Suprapubic skin (tissue), 4 donors: ENCODE measurements around the gene GPRIN1. TPM values are rescaled to one million over a fixed set of nuclear protein-coding genes. Genes with fewer than 3 reads are reported as not detected.

Source experiments
- DNase-seq, 2 donors: peaks; one replicate each; pipeline ENCODE4 v3.0.0-alpha.2; 2019; ENCODE audit warnings: low spot score in 2 of 2
- H3K27ac ChIP-seq: fragments of 200-600 bp; sonication (generic); one replicate; pipeline ENCODE4 v1.5.1; 2019
- H3K27me3 ChIP-seq: fragments of 200-600 bp; sonication (generic); one replicate; pipeline ENCODE4 v1.5.1; 2019
- H3K36me3 ChIP-seq: fragments of 200-600 bp; sonication (generic); one replicate; pipeline ENCODE4 v1.5.1; 2019
- H3K4me1 ChIP-seq: fragments of 200-600 bp; sonication (generic); one replicate; pipeline ENCODE4 v1.5.1; 2019
- H3K4me3 ChIP-seq: fragments of 200-600 bp; sonication (generic); one replicate; pipeline ENCODE4 v1.5.1; 2019; ENCODE audit warnings: mild to moderate bottlenecking
- H3K9me3 ChIP-seq: fragments of 200-600 bp; sonication (generic); one replicate; pipeline ENCODE4 v1.5.1; 2019
- EP300 ChIP-seq: sonication (generic); formaldehyde crosslinking; IDR thresholded peaks from one replicate; pipeline ENCODE4 v1.6.1; 2017; ENCODE audit warnings: antibody characterized with exemption
- POLR2A ChIP-seq, 2 donors: fragments of 450-650 bp; IDR thresholded peaks; one replicate each; pipeline ENCODE4 v1.6.1; 2017; ENCODE audit warnings: antibody characterized with exemption in 2 of 2, mild to moderate bottlenecking in 2 of 2, moderate library complexity in 2 of 2
- POLR2AphosphoS5 ChIP-seq, 3 donors: sonication (generic); formaldehyde crosslinking; IDR thresholded peaks; one replicate each; pipeline ENCODE4 v1.6.1; 2017; ENCODE audit warnings: antibody characterized with exemption in 3 of 3
- WGBS: methylation state at CpG from one replicate; pipeline ENCODE4 v1.1.5; 2018; 5-methylcytosine and 5-hydroxymethylcytosine counted together
- total RNA-seq, 4 donors: library from RNA; depleted of rRNA; stranded (reverse); fragments of >200 nt; gene quantifications; one replicate each; pipeline ENCODE4 v1.1.0, GENCODE V29; 2016
- TF ChIP-seq, protein P1 (sequence below), 2 donors: fragments of 200-600 bp in 1 of 2; fragments of 450-650 bp in 1 of 2; sonication (generic) in 1 of 2; IDR thresholded peaks; one replicate each; pipeline ENCODE4 v1.5.1; 2016 to 2019; ENCODE audit warnings: antibody characterized with exemption in 2 of 2, mild to moderate bottlenecking in 1 of 2, moderate library complexity in 1 of 2

The GPRIN1 gene
- total RNA-seq, 4 donors from 2014 or later = 0.24 to 2.8 (median 1.5) TPM

DNA sequence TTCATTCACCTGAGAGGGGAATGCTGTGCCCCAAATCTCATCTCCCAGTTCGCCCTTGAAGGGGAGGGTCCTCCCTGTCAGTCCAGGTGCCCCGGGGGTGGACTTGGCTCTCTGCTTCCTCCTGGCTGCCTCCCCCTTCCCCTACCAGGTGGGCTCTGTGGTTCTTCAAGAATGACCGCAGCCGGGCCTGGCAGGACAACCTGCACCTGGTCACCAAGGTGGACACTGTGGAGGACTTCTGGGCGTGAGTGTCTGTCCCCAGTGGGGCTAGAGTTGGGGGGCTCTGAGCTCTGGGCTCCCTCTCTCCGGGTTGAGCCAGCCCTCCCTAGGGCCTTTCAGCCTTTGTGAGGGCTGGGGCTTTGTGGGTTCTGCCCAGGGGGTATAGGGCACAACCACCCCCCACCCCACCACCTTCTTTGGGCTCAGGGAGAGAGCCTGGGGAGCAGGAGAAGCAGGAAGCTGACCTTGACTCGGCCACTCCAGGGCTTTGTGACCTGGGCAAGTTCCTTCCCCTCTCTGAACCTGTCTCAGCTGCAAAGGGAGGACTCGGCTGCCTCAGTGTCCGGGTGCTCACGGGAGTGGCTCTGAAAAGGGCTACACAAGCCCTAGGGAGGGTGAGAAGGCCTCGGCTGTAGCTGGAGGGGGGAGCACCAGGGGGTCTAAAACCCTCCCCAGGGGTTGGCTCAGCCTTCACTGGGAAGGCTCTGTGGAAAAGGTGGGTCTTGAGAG, 33.7 kb upstream of the GPRIN1 start:
- WGBS = 82% methylated on average over 9 of the region's 11 CpGs
- no peaks in the 10 kb centered on the region for H3K36me3 ChIP-seq
- peaks cover 19% of the 10 kb centered on the region for H3K4me1 ChIP-seq
- TF ChIP-seq EP300 = no peak
- TF ChIP-seq, protein P1, sequence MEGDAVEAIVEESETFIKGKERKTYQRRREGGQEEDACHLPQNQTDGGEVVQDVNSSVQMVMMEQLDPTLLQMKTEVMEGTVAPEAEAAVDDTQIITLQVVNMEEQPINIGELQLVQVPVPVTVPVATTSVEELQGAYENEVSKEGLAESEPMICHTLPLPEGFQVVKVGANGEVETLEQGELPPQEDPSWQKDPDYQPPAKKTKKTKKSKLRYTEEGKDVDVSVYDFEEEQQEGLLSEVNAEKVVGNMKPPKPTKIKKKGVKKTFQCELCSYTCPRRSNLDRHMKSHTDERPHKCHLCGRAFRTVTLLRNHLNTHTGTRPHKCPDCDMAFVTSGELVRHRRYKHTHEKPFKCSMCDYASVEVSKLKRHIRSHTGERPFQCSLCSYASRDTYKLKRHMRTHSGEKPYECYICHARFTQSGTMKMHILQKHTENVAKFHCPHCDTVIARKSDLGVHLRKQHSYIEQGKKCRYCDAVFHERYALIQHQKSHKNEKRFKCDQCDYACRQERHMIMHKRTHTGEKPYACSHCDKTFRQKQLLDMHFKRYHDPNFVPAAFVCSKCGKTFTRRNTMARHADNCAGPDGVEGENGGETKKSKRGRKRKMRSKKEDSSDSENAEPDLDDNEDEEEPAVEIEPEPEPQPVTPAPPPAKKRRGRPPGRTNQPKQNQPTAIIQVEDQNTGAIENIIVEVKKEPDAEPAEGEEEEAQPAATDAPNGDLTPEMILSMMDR (IDR thresholded peaks at IDR 0.05) = no peak
- TF ChIP-seq POLR2A (IDR thresholded peaks at IDR 0.05) = no peak
- H3K9me3 ChIP-seq = no peaks in the 10 kb centered on the region
- no peaks in the 10 kb centered on the region for H3K27me3 ChIP-seq
- no peak overlapping the region for H3K27ac ChIP-seq
- H3K4me3 ChIP-seq = no peak overlapping the region
- DNase-seq = no peak

GRCh38 chr5:176642675-176643490, 32.9 kb upstream of the GPRIN1 start:
- 59% methylated on average over 10 of the region's 15 CpGs for WGBS
- H3K27me3 ChIP-seq = no peaks in the 10 kb centered on the region

DNA sequence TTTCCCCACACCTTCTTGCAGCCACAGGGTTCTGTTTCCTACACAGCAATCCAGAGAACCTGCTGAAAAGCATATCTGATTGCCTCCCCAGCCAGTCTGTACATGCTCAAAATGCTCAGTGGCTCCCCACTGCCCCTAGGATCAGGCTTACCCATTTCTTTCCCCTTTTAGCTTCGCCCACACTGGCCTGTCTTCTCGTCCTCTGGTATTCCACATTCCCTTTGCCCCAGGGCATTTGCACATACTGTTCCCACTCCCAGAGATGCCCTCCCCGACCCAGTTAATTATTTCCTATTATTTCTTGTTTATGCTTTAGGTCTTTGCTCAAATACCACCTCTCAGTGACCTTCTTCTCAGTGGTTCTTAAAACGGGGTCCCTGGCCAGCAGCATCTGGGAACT, 30.7 kb upstream of the GPRIN1 start:
- 65% methylated on average over 4 of the region's 4 CpGs for WGBS
- no peaks in the 10 kb centered on the region for H3K36me3 ChIP-seq
- no peaks in the 10 kb centered on the region for H3K9me3 ChIP-seq
- no peaks in the 10 kb centered on the region for H3K4me1 ChIP-seq
- H3K4me3 ChIP-seq = no peak overlapping the region
- DNase-seq = no peak
- no peak overlapping the region for H3K27ac ChIP-seq
- H3K27me3 ChIP-seq = no peaks in the 10 kb centered on the region
- TF ChIP-seq POLR2A (IDR thresholded peaks at IDR 0.05) (no peak), POLR2AphosphoS5 (IDR thresholded peaks at IDR 0.05) (no peak), EP300 (no peak)
- TF ChIP-seq, protein P1 (IDR thresholded peaks at IDR 0.05) = no peak

More at GRCh38 chr5:176642675-176643490, 32.9 kb upstream of the GPRIN1 start:
- no peaks in the 10 kb centered on the region for H3K36me3 ChIP-seq
- no peak for DNase-seq
- H3K27ac ChIP-seq = no peak overlapping the region
- peaks cover 11% of the 10 kb centered on the region for H3K4me1 ChIP-seq
- H3K9me3 ChIP-seq = no peaks in the 10 kb centered on the region
- TF ChIP-seq POLR2A (IDR thresholded peaks at IDR 0.05) = no peak
- TF ChIP-seq POLR2AphosphoS5 (IDR thresholded peaks at IDR 0.05) = no peak
- TF ChIP-seq EP300 = no peak
- TF ChIP-seq, protein P1 (IDR thresholded peaks at IDR 0.05) = no peak
- no peak overlapping the region for H3K4me3 ChIP-seq

DNA sequence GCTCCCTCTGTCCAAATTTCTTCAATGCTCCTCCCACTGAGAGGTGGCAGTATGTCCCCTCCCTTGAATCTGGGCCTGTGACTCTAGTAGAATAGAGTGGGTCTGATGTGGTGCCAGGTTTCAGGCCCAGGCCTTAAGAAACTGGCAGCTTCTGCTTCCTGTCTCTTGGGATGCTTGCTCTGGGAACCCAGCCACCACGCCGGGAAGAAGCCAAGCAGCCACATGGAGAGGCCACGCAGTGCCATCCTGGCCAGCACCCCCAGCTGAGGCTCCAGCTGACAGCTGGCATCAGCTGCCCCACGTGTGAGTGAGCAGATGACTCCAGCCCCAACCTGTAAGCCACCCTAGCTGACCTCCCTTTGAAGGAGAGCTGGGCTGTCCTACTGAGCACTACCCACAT, 30.0 kb upstream of the GPRIN1 start:
- TF ChIP-seq, protein P1 (IDR thresholded peaks at IDR 0.05) = no peak
- TF ChIP-seq POLR2A (IDR thresholded peaks at IDR 0.05) (no peak), POLR2AphosphoS5 (IDR thresholded peaks at IDR 0.05) (no peak), EP300 (no peak)
- 10% methylated on average over 2 of the region's 4 CpGs for WGBS
- Histone ChIP-seq H3K4me3 (no peak overlapping the region), H3K9me3 (no peaks in the 10 kb centered on the region), H3K36me3 (no peaks in the 10 kb centered on the region), H3K27ac (no peak overlapping the region), H3K4me1 (no peaks in the 10 kb centered on the region), H3K27me3 (no peaks in the 10 kb centered on the region)
- no peak for DNase-seq

DNA sequence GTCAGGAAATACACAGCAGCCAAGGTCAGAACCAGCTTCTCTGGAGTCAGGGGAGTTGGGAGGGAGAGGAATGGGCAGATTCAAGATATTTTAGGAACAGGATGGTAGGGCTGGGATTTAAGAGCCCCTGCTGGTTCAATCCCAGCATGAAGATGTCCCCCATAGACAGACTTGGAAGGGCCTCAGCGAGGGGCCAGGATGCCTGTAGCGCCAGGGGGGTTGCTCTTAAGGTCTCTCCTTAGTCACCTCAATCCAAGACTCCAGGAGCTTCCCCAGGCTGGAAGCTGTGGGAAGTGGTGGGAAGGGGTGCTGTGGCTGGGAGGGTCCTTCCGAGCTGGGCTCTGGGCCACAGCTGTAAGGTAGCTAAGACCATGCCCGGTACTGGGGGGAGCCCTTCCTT, 29.3 kb upstream of the GPRIN1 start:
- no peak overlapping the region for H3K4me3 ChIP-seq
- H3K27ac ChIP-seq = no peak overlapping the region
- TF ChIP-seq, protein P1 (IDR thresholded peaks at IDR 0.05) = no peak
- TF ChIP-seq POLR2AphosphoS5 (IDR thresholded peaks at IDR 0.05) (no peak), EP300 (no peak), POLR2A (IDR thresholded peaks at IDR 0.05) (no peak)
- no peaks in the 10 kb centered on the region for H3K9me3 ChIP-seq
- no peaks in the 10 kb centered on the region for H3K4me1 ChIP-seq
- 77% methylated on average over 3 of the region's 4 CpGs for WGBS
- H3K27me3 ChIP-seq = no peaks in the 10 kb centered on the region
- no peak for DNase-seq
- no peaks in the 10 kb centered on the region for H3K36me3 ChIP-seq
